K562 (cell line): Measurements from ENCODE around the gene CPHXL2. TPM values are rescaled to one million over a fixed set of nuclear protein-coding genes. Genes with fewer than 3 reads are reported as not detected.

ENCODE experiments used
- ATAC-seq: fragments of 200-7000 bp; cut with Tn5 transposase; 3 replicates; pipeline ENCODE4 v1.9.1; 2020; ENCODE audit warnings: moderate library complexity
- BruUV-seq: library from RNA; stranded (reverse); fragments of 400-500 nt; replicated peaks from 2 replicates; lab custom pipeline; 2021; lab: Mats Ljungman, UMichigan
- CTCF ChIA-PET: fragments of 300-600 bp; formaldehyde crosslinking; extraction: SDS; loops from one replicate; lab custom pipeline; 2021; ENCODE audit warnings: low intra/inter-chr PET ratio; lab: Yijun Ruan, JAX
- POLR2A ChIA-PET: fragments of 300-600, 350-650 bp; sonication (Branson Sonifier 250); formaldehyde crosslinking; extraction: SDS; loops from one replicate; lab custom pipeline; 2021; ENCODE audit warnings: antibody characterized with exemption, inconsistent platforms; lab: Yijun Ruan, JAX
- DNase-seq, 4 experiments: peaks; one replicate each; pipeline versions ENCODE4 v3.0.0 to v3.0.0-alpha.2; 2011 to 2018; ENCODE audit warnings: low spot score in 3 of 4, mixed read lengths in 3 of 4; ENCODE audit errors: extremely low read depth in 1 of 4
- FAIRE-seq: peaks from 2 replicates; lab custom pipeline; 2011; peaks lifted over from hg19 to GRCh38; lab: Jason Lieb, UNC
- H2AFZ ChIP-seq: 2 replicates; pipeline ENCODE4 v1.6.0; 2011; ENCODE audit warnings: low read depth, low read length, control low read depth, inconsistent platforms
- H3K27ac ChIP-seq: fragments of 200-600 bp; 3 replicates; pipeline ENCODE4 v1.8.0; 2011; ENCODE audit warnings: low read depth, mild to moderate bottlenecking, control low read depth, inconsistent platforms, low read length, moderate library complexity, mixed read lengths; ENCODE audit errors: extremely low read depth
- H3K27me3 ChIP-seq, 2 experiments: fragments of 300-600 bp in 1 of 2; 2 replicates in 1 of 2; 3 replicates in 1 of 2; pipeline versions ENCODE4 v1.6.0 to v1.8.0; 2011; ENCODE audit warnings: inconsistent platforms in 2 of 2, low read length in 2 of 2, mild to moderate bottlenecking in 1 of 2, mixed read lengths in 1 of 2, moderate library complexity in 1 of 2; ENCODE audit not compliant: control insufficient read depth in 2 of 2, insufficient read depth in 2 of 2
- H3K36me3 ChIP-seq: fragments of 300-600 bp; 3 replicates; pipeline ENCODE4 v1.8.0; 2011; ENCODE audit warnings: mild to moderate bottlenecking, low read length, inconsistent platforms; ENCODE audit not compliant: control insufficient read depth, insufficient read depth
- H3K4me1 ChIP-seq, 2 experiments: fragments of 200-600 bp in 1 of 2; replicated peaks in 1 of 2; 2 replicates in 1 of 2; 3 replicates in 1 of 2; pipeline versions ENCODE4 v1.5.1 to v1.8.0; 2011; ENCODE audit warnings: inconsistent platforms in 2 of 2, low read length in 2 of 2, mild to moderate bottlenecking in 1 of 2, mixed read lengths in 1 of 2, moderate library complexity in 1 of 2; ENCODE audit not compliant: control insufficient read depth in 2 of 2, insufficient read depth in 2 of 2
- H3K4me2 ChIP-seq: 2 replicates; pipeline ENCODE4 v1.6.1; 2011; ENCODE audit warnings: low read length, control low read depth, inconsistent platforms, mixed read lengths; ENCODE audit not compliant: insufficient read depth
- H3K4me3 ChIP-seq: fragments of 200-600 bp; sonication (generic), shearing (Covaris generic); 2 replicates; pipeline ENCODE4 v1.5.1; 2016; ENCODE audit warnings: control low read depth, inconsistent platforms
- H3K79me2 ChIP-seq: fragments of 200-600 bp; 3 replicates; pipeline ENCODE4 v1.8.0; 2011; ENCODE audit warnings: low read length, inconsistent platforms; ENCODE audit not compliant: control insufficient read depth, insufficient read depth
- H3K9ac ChIP-seq, 2 experiments: 2 replicates each; pipeline versions ENCODE4 v1.6.0 to v1.6.1; 2011; ENCODE audit warnings: low read depth in 2 of 2, low read length in 2 of 2, control low read depth in 1 of 2, inconsistent platforms in 1 of 2, mild to moderate bottlenecking in 1 of 2, mixed read lengths in 1 of 2; ENCODE audit not compliant: insufficient read depth in 1 of 2
- H3K9me1 ChIP-seq: one replicate; pipeline ENCODE4 v1.6.0; 2011; ENCODE audit warnings: inconsistent platforms, mild to moderate bottlenecking, low read length, moderate library complexity; ENCODE audit not compliant: control insufficient read depth, insufficient read depth
- H3K9me3 ChIP-seq: replicated peaks from 2 replicates; pipeline ENCODE4 v1.5.1; 2011; ENCODE audit warnings: low read depth, low read length, inconsistent platforms; ENCODE audit not compliant: control insufficient read depth, insufficient read depth
- H4K20me1 ChIP-seq: replicated peaks from 2 replicates; pipeline ENCODE4 v1.6.1; 2011; ENCODE audit warnings: low read length, inconsistent platforms, mixed read lengths; ENCODE audit not compliant: control insufficient read depth, insufficient read depth
- CCNT2 ChIP-seq: IDR thresholded peaks from 2 replicates; pipeline ENCODE4 v1.6.1; 2011; ENCODE audit warnings: borderline replicate concordance, low read depth, mild to moderate bottlenecking, moderate library complexity, mixed read lengths, low read length; ENCODE audit not compliant: insufficient read length; ENCODE audit errors: extremely low read depth
- FOXM1 ChIP-seq, 2 experiments: fragments of 450-650 bp in 1 of 2; sonication (generic) in 1 of 2; formaldehyde crosslinking in 1 of 2; IDR thresholded peaks; 2 replicates each; pipeline versions ENCODE4 v1.6.1 to v1.9.0; 2017 to 2022; ENCODE audit warnings: low read depth in 2 of 2, mild to moderate bottlenecking in 2 of 2, missing genetic modification reagents in 1 of 2, moderate library complexity in 1 of 2
- NFATC3 ChIP-seq: fragments of 450-650 bp; IDR thresholded peaks from 2 replicates; pipeline ENCODE4 v1.6.1; 2017; ENCODE audit warnings: mild to moderate bottlenecking
- NR2C1 ChIP-seq, 2 experiments: fragments of 450-650 bp; IDR thresholded peaks; 2 replicates each; pipeline ENCODE4 v1.6.1; 2017; ENCODE audit warnings: mild to moderate bottlenecking in 2 of 2, antibody characterized with exemption in 1 of 2, inconsistent platforms in 1 of 2, missing compliant biosample characterization in 1 of 2, missing genetic modification characterization in 1 of 2
- RBM14 ChIP-seq: fragments of 200-400 bp; formaldehyde crosslinking; IDR thresholded peaks from 2 replicates; pipeline ENCODE4 v1.6.1; 2018; ENCODE audit warnings: low read depth, mild to moderate bottlenecking, low read length, moderate library complexity, borderline replicate concordance; ENCODE audit not compliant: insufficient read depth
- TAL1 ChIP-seq: fragments of 450-650 bp; IDR thresholded peaks from 2 replicates; pipeline ENCODE4 v1.6.1; 2016; ENCODE audit warnings: mild to moderate bottlenecking
- ZBTB1 ChIP-seq: sonication (generic); formaldehyde crosslinking; IDR thresholded peaks from 2 replicates; pipeline ENCODE4 v1.8.1; 2023; ENCODE audit warnings: missing genetic modification reagents, low read depth, mild to moderate bottlenecking, borderline replicate concordance
- ZNF217 ChIP-seq: sonication (generic); formaldehyde crosslinking; IDR thresholded peaks from 2 replicates; pipeline ENCODE4 v1.8.0; 2022; ENCODE audit warnings: mild to moderate bottlenecking, missing genetic modification reagents
- ZZZ3 ChIP-seq: fragments of 450-650 bp; IDR thresholded peaks from 2 replicates; pipeline ENCODE4 v1.6.1; 2016; ENCODE audit warnings: antibody characterized with exemption, mild to moderate bottlenecking, moderate library complexity
- WGBS: fragments of 100-300 bp; shearing (Covaris generic); methylation state at CpG from one replicate; pipeline ENCODE4 v1.1.6; 2016; ENCODE audit warnings: low coverage, mixed read lengths; ENCODE audit not compliant: insufficient coverage; ENCODE audit errors: missing lambda C conversion rate; 5-methylcytosine and 5-hydroxymethylcytosine counted together
- in situ Hi-C: fragments of 300-500 bp; cut with MboI; formaldehyde crosslinking; loops from 4 replicates; pipeline ENCODE4 v1.15.0; 2018; ENCODE audit warnings: inconsistent platforms, mixed read lengths
- intact Hi-C: fragments of 100-400 bp; cut with micrococcal nuclease; formaldehyde crosslinking; loops from 2 replicates; pipeline ENCODE4 v1.14.2; 2022
- polyA plus RNA-seq, 8 experiments: library from polyadenylated mRNA; depleted of rRNA in 4 of 8; stranded (reverse) in 5 of 8; unstranded in 3 of 8; fragments of >200 nt; fragmentation: Nextera tagmentation in 2 of 8; fragmentation: Illumina TruSeq in 1 of 8; extraction: Ambion mirVana in 2 of 8; extraction: Trizol in 1 of 8; gene quantifications; 2 replicates each; pipeline versions ENCODE4 v1.2.1 to v1.2.3, GENCODE V29; 2011 to 2014; ENCODE audit warnings: inconsistent platforms in 1 of 8, missing spikeins in 1 of 8
- total RNA-seq, 7 experiments: library from RNA; depleted of rRNA in 6 of 7; stranded (reverse); fragments of >200 nt in 6 of 7; fragmentation: Illumina TruSeq in 2 of 7; extraction: Trizol in 2 of 7; gene quantifications; 2 replicates each; pipeline versions ENCODE4 v1.2.1 to v1.2.3, GENCODE V29; 2011 to 2021; ENCODE audit warnings: low replicate concordance in 1 of 7
- TF ChIP-seq, protein P1 (sequence below), 2 experiments: fragments of 200-800 bp in 1 of 2; sonication (Bioruptor generic) in 1 of 2; sonication (generic) in 1 of 2; formaldehyde crosslinking in 1 of 2; IDR thresholded peaks in 1 of 2; conservative IDR thresholded peaks in 1 of 2; 2 replicates each; pipeline versions ENCODE4 v1.5.0 to v1.6.1; 2016 to 2020; ENCODE audit warnings: missing compliant biosample characterization in 1 of 2, missing genetic modification characterization in 1 of 2, missing genetic modification reagents in 1 of 2
- TF ChIP-seq, protein P2 (sequence below): sonication (generic); formaldehyde crosslinking; IDR thresholded peaks from 2 replicates; pipeline ENCODE4 v1.8.1; 2022; ENCODE audit warnings: missing genetic modification reagents
- TF ChIP-seq, protein P3 (sequence below): fragments of 200-800 bp; sonication (Bioruptor generic); IDR thresholded peaks from 2 replicates; pipeline ENCODE4 v1.6.1; 2017; ENCODE audit warnings: missing genetic modification characterization, missing compliant biosample characterization

The CPHXL2 gene
- total and polyA plus RNA-seq, 9 of the 15 experiments (the other 6 are each of a cell fraction or from before 2014, with no cell fraction given): not detected

DNA sequence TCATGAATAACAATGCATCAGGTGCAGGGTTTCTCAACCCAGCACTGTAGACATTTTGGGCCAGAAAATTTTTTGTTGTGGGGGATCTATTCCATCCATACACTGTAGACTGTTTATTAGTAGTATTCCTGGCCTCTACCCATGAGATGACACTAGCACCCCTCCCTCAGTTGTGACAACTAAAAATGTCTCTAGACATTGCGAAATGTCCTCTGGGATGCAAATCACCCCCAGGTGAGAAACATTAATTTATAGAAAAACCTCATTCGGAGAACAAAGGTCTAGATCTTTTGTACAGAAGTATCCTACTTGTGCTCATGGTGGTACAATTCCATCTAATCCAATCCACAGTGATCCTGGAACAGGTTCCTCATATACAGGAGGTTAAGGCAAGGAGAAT, 58.0 kb downstream of the CPHXL2 start (continued):
- TF ChIP-seq FOXM1 (IDR thresholded peaks at IDR 0.05; ENCODE audit: low read depth) (no peak), FOXM1 (CRISPR knock-in tag; IDR thresholded peaks at IDR 0.05; ENCODE audit: low read depth) (no peak), ZZZ3 (no peak), NR2C1 (IDR thresholded peaks at IDR 0.05) (no peak), NR2C1 (tag; IDR thresholded peaks at IDR 0.05) (no peak)
- TF ChIP-seq, protein P1, sequence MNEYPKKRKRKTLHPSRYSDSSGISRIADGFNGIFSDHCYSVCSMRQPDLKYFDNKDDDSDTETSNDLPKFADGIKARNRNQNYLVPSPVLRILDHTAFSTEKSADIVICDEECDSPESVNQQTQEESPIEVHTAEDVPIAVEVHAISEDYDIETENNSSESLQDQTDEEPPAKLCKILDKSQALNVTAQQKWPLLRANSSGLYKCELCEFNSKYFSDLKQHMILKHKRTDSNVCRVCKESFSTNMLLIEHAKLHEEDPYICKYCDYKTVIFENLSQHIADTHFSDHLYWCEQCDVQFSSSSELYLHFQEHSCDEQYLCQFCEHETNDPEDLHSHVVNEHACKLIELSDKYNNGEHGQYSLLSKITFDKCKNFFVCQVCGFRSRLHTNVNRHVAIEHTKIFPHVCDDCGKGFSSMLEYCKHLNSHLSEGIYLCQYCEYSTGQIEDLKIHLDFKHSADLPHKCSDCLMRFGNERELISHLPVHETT (CRISPR knock-in tag; conservative IDR thresholded peaks at IDR 0.05 in 1 of 2, IDR thresholded peaks at IDR 0.05 in 1 of 2): no peak
- TF ChIP-seq, protein P2, sequence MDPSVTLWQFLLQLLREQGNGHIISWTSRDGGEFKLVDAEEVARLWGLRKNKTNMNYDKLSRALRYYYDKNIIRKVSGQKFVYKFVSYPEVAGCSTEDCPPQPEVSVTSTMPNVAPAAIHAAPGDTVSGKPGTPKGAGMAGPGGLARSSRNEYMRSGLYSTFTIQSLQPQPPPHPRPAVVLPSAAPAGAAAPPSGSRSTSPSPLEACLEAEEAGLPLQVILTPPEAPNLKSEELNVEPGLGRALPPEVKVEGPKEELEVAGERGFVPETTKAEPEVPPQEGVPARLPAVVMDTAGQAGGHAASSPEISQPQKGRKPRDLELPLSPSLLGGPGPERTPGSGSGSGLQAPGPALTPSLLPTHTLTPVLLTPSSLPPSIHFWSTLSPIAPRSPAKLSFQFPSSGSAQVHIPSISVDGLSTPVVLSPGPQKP: no peak
- TF ChIP-seq, all 486 proteins: peak for 2

DNA sequence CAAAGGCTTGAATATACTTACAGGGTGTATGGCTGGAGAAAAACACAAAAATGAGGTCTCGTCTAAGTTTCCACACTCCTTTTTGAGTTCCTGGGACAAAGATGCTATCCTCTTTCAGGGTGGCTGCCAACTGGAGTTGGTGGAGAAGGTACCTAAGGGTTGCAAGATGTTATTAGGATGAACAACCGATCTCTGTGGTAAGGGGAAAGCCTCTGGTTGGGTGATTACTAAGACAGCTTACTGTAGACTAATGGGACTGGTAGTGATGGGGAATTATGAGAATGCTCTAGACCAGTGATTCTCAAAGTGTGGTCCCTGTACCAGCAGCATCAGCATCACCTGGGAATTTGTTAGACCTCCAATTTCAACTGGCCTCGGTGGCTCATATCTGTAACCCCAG, 59.7 kb downstream of the CPHXL2 start:
- FAIRE-seq (no peak), ATAC-seq (no peak), DNase-seq (no peak)
- Histone ChIP-seq H3K4me2 (no peak overlapping the region), H4K20me1 (no peaks in the 10 kb centered on the region), H3K9ac (no peak overlapping the region), H3K4me1 (peaks cover 14 to 20% of the 10 kb centered on the region in 2 experiments), H3K36me3 (peaks cover 51% of the 10 kb centered on the region), H3K4me3 (no peak overlapping the region), H3K9me1 (no peaks in the 10 kb centered on the region), H3K27ac (no peak overlapping the region), H3K9me3 (no peaks in the 10 kb centered on the region), H3K79me2 (peaks cover 5% of the 10 kb centered on the region), H2AFZ (no peak overlapping the region), H3K27me3 (no peaks in the 10 kb centered on the region)
- in situ Hi-C loops: no loop called here
- BruUV-seq: no TSS peak
- CTCF ChIA-PET: no interaction called here
- intact Hi-C loops: no loop called here
- whole genome bisulfite sequencing: 82% methylated on average over 3 of the region's 3 CpGs
- POLR2A ChIA-PET: no interaction called here
- TF ChIP-seq CCNT2 (no peak), ZBTB1 (CRISPR knock-in tag) (no peak), ZNF217 (CRISPR knock-in tag) (no peak), TAL1 (no peak), RBM14 (no peak), NFATC3 (no peak)
- TF ChIP-seq, protein P3, sequence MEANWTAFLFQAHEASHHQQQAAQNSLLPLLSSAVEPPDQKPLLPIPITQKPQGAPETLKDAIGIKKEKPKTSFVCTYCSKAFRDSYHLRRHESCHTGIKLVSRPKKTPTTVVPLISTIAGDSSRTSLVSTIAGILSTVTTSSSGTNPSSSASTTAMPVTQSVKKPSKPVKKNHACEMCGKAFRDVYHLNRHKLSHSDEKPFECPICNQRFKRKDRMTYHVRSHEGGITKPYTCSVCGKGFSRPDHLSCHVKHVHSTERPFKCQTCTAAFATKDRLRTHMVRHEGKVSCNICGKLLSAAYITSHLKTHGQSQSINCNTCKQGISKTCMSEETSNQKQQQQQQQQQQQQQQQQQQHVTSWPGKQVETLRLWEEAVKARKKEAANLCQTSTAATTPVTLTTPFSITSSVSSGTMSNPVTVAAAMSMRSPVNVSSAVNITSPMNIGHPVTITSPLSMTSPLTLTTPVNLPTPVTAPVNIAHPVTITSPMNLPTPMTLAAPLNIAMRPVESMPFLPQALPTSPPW (CRISPR knock-in tag): no peak
